ENCODE measurements around the gene ZNF205. TPM values are rescaled to one million over a fixed set of nuclear protein-coding genes. Genes with fewer than 3 reads are reported as not detected.
"Not testable (repeated sequence)": the region's sequence is repeated elsewhere in the genome, so short reads cannot be mapped to it uniquely, and the experiment has no call there.

ZNF205 gene
- total RNA-seq, 1 experiment from 2014 or later: 18.3 TPM

GRCh38 chr16:3072576-3073263 lies 39.7 kb upstream of the ZNF205 start:
- H3K4me1 ChIP-seq (ENCODE audit: control insufficient read depth, insufficient read depth, low read length); H3K4me3 ChIP-seq (ENCODE audit: low read depth in 2 of 2, low read length in 2 of 2); ATAC-seq; CTCF ChIA-PET; intact Hi-C loops (cut with micrococcal nuclease; ENCODE audit: unreplicated experiment); DNase-seq (ENCODE audit: low read depth, low spot score); BruUV-seq (replicated peaks); in situ Hi-C loops (cut with HindIII; ENCODE audit: low pct_unique_long_range_greater_than_20kb, low sequenced_read_pairs); POLR2A ChIA-PET; H3K27me3 ChIP-seq (ENCODE audit: control insufficient read depth, insufficient read depth, low read length); H3K27ac ChIP-seq (ENCODE audit: low read length); H3K9me3 ChIP-seq (ENCODE audit: control insufficient read depth, insufficient read depth, low read depth, low read length); H3K36me3 ChIP-seq (ENCODE audit: control insufficient read depth, insufficient read depth, low read length): not testable (repeated sequence)

- Histone ChIP-seq H3K4me3 (ENCODE audit: low read depth in 2 of 2, low read length in 2 of 2) (no peak overlapping the region), H3K27me3 (ENCODE audit: control insufficient read depth, insufficient read depth, low read length) (no peaks in the 10 kb centered on the region), H3K9me3 (ENCODE audit: control insufficient read depth, insufficient read depth, low read depth, low read length) (no peaks in the 10 kb centered on the region), H3K4me1 (ENCODE audit: control insufficient read depth, insufficient read depth, low read length) (no peaks in the 10 kb centered on the region), H3K27ac (ENCODE audit: low read length) (no peak overlapping the region), H3K36me3 (ENCODE audit: control insufficient read depth, insufficient read depth, low read length) (no peaks in the 10 kb centered on the region)
- DNase-seq (ENCODE audit: low read depth, low spot score): no peak
- POLR2A ChIA-PET: no interaction called here
- CTCF ChIA-PET: no interaction called here
- in situ Hi-C loops (cut with HindIII; ENCODE audit: low pct_unique_long_range_greater_than_20kb, low sequenced_read_pairs) (no loop called here), intact Hi-C loops (cut with micrococcal nuclease; ENCODE audit: unreplicated experiment) (no loop called here)
- TF ChIP-seq SIN3A (IDR thresholded peaks at IDR 0.05; ENCODE audit: borderline replicate concordance, insufficient read depth, low read depth, low read length): no peak
- no peak for TF ChIP-seq REST (IDR thresholded peaks at IDR 0.05; ENCODE audit: insufficient read depth in 1 of 2, low read depth in 2 of 2, low read length in 1 of 2)
- no peak for TF ChIP-seq POLR2AphosphoS5 (IDR thresholded peaks at IDR 0.05; ENCODE audit: low read depth, low read length)
- TF ChIP-seq CTCF (IDR thresholded peaks at IDR 0.05): no peak
- TF ChIP-seq TCF7L2 (IDR thresholded peaks at IDR 0.05; ENCODE audit: low read depth, low read length): no peak
- ATAC-seq: no peak
- BruUV-seq (replicated peaks): no TSS peak
Measured at GRCh38 chr16:3073448-3073847, 38.9 kb upstream of the ZNF205 start.

GRCh38 chr16:3074860-3075522 lies 37.4 kb upstream of the ZNF205 start:
- H3K27me3 ChIP-seq (ENCODE audit: control insufficient read depth, insufficient read depth, low read length): no peaks in the 10 kb centered on the region
- H3K36me3 ChIP-seq (ENCODE audit: control insufficient read depth, insufficient read depth, low read length): no peaks in the 10 kb centered on the region
- BruUV-seq (replicated peaks): no TSS peak
- in situ Hi-C loops (cut with HindIII; ENCODE audit: low pct_unique_long_range_greater_than_20kb, low sequenced_read_pairs) (no loop called here), intact Hi-C loops (cut with micrococcal nuclease; ENCODE audit: unreplicated experiment) (no loop called here)
- no peak overlapping the region for H3K4me3 ChIP-seq (ENCODE audit: low read depth in 2 of 2, low read length in 2 of 2)
- ChIA-PET CTCF (no interaction called here), POLR2A (interaction anchor here (0.6 kb wide), 1 partner anchor 70 kb away, joined by 3 read pairs; no protein-coding TSS in a partner anchor)
- no peaks in the 10 kb centered on the region for H3K9me3 ChIP-seq (ENCODE audit: control insufficient read depth, insufficient read depth, low read depth, low read length)
- ATAC-seq: no peak
- TF ChIP-seq REST (IDR thresholded peaks at IDR 0.05; ENCODE audit: insufficient read depth in 1 of 2, low read depth in 2 of 2, low read length in 1 of 2) (no peak), CTCF (IDR thresholded peaks at IDR 0.05) (no peak), POLR2AphosphoS5 (IDR thresholded peaks at IDR 0.05; ENCODE audit: low read depth, low read length) (no peak), SIN3A (IDR thresholded peaks at IDR 0.05; ENCODE audit: borderline replicate concordance, insufficient read depth, low read depth, low read length) (no peak), TCF7L2 (IDR thresholded peaks at IDR 0.05; ENCODE audit: low read depth, low read length) (no peak)
- no peaks in the 10 kb centered on the region for H3K4me1 ChIP-seq (ENCODE audit: control insufficient read depth, insufficient read depth, low read length)
- no peak for DNase-seq (ENCODE audit: low read depth, low spot score)
- no peak overlapping the region for H3K27ac ChIP-seq (ENCODE audit: low read length)
